IPS DF 19.7 (cell line): ENCODE results near the gene SGPP2.
"Not testable (repeated sequence)": the region's sequence is repeated elsewhere in the genome, so short reads cannot be mapped to it uniquely, and the experiment has no call there.

ENCODE experiments used
- DNase-seq: peaks from one replicate; pipeline ENCODE4 v3.0.0-alpha.2; 2013; ENCODE audit warnings: low read depth, low spot score

SGPP2 gene

GRCh38 chr2:222576171-222577081 is 152.1 kb downstream of the SGPP2 start:
- no peak for DNase-seq

- no peak for DNase-seq
Measured at GRCh38 chr2:222577341-222577740, 153.0 kb downstream of the SGPP2 start.

GRCh38 chr2:222582928-222583327 is 158.6 kb downstream of the SGPP2 start:
- no peak for DNase-seq

- not testable (repeated sequence) for DNase-seq
Measured at GRCh38 chr2:222584589-222584988, 160.2 kb downstream of the SGPP2 start.

GRCh38 chr2:222591661-222592060 is 167.3 kb downstream of the SGPP2 start:
- no peak for DNase-seq

GRCh38 chr2:222592176-222592575 is 167.8 kb downstream of the SGPP2 start:
- no peak for DNase-seq

GRCh38 chr2:222594679-222595078 is 170.3 kb downstream of the SGPP2 start:
- DNase-seq = no peak

- DNase-seq = no peak
Measured at GRCh38 chr2:222595581-222595980, 171.2 kb downstream of the SGPP2 start.

- no peak for DNase-seq
Measured at GRCh38 chr2:222598611-222599010, 174.3 kb downstream of the SGPP2 start.

- no peak for DNase-seq
Measured at GRCh38 chr2:222603501-222603900, 179.2 kb downstream of the SGPP2 start.

- no peak for DNase-seq
Measured at GRCh38 chr2:222604749-222605515, 180.6 kb downstream of the SGPP2 start.

- no peak for DNase-seq
Measured at GRCh38 chr2:222606306-222606705, 182.0 kb downstream of the SGPP2 start.

- no peak for DNase-seq
Measured at GRCh38 chr2:222608081-222608480, 183.7 kb downstream of the SGPP2 start.

GRCh38 chr2:222609381-222609780 is 185.0 kb downstream of the SGPP2 start:
- DNase-seq = no peak
